PC-3 (cell line): ENCODE data around the gene ULBP2.

Source experiments
- EZH2 ChIP-seq: fragments of 300-600 bp; sonication (generic); IDR thresholded peaks from one replicate; pipeline ENCODE4 v1.6.1; 2017; ENCODE audit warnings: antibody characterized with exemption, mild to moderate bottlenecking, low read length; ENCODE audit not compliant: unreplicated experiment
- TF ChIP-seq, protein P1 (sequence below): fragments of 300-600 bp; sonication (generic); conservative IDR thresholded peaks from 2 replicates; pipeline ENCODE4 v1.5.1; 2017; ENCODE audit warnings: antibody characterized with exemption, low read depth, mild to moderate bottlenecking, low read length

GRCh38 chr6:149933036-149933435 is 8.8 kb upstream of the ULBP2 start:
- TF ChIP-seq, protein P1, sequence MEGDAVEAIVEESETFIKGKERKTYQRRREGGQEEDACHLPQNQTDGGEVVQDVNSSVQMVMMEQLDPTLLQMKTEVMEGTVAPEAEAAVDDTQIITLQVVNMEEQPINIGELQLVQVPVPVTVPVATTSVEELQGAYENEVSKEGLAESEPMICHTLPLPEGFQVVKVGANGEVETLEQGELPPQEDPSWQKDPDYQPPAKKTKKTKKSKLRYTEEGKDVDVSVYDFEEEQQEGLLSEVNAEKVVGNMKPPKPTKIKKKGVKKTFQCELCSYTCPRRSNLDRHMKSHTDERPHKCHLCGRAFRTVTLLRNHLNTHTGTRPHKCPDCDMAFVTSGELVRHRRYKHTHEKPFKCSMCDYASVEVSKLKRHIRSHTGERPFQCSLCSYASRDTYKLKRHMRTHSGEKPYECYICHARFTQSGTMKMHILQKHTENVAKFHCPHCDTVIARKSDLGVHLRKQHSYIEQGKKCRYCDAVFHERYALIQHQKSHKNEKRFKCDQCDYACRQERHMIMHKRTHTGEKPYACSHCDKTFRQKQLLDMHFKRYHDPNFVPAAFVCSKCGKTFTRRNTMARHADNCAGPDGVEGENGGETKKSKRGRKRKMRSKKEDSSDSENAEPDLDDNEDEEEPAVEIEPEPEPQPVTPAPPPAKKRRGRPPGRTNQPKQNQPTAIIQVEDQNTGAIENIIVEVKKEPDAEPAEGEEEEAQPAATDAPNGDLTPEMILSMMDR: no peak
- TF ChIP-seq EZH2: no peak
